Measurements from ENCODE around the gene ATP5F1D. TPM values are rescaled to one million over a fixed set of nuclear protein-coding genes. Genes with fewer than 3 reads are reported as not detected.

ATP5F1D gene
- total and polyA plus RNA-seq, 2 of the 8 experiments (the other 6 are each of a cell fraction or from before 2014, with no cell fraction given): 174 to 249 TPM

- no peak for TF ChIP-seq RAD21 (IDR thresholded peaks at IDR 0.05 in 1 of 2, conservative IDR thresholded peaks at IDR 0.05 in 1 of 2; ENCODE audit: low read depth in 2 of 2, low read length in 2 of 2)
- TF ChIP-seq POLR2AphosphoS5 (IDR thresholded peaks at IDR 0.05; ENCODE audit: low read depth, low read length): no peak
These were observed 21.1 kb downstream of the ATP5F1D start (continued) for GRCh38 chr19:1262623-1263123.

All from H1 (cell line).